Small intestine (tissue), 7 donors: ENCODE measurements around the gene SPOCK1. TPM values are rescaled to one million over a fixed set of nuclear protein-coding genes. Genes with fewer than 3 reads are reported as not detected.

Experiments used
- DNase-seq, 2 donors: peaks; one replicate each; pipeline versions ENCODE4 v3.0.0 to v3.0.0-alpha.2; 2013
- FAIRE-seq: peaks from 2 replicates; lab custom pipeline; 2012; peaks lifted over from hg19 to GRCh38; lab: Jason Lieb, UNC
- H3K27ac ChIP-seq, 3 donors: one replicate each; pipeline ENCODE4 v1.5.1; 2013; ENCODE audit warnings: low read length in 2 of 3, mild to moderate bottlenecking in 2 of 3, control low read depth in 1 of 3, inconsistent platforms in 1 of 3, low read depth in 1 of 3, moderate library complexity in 1 of 3
- H3K27me3 ChIP-seq, 3 donors: one replicate each; pipeline ENCODE4 v1.6.1; 2013; ENCODE audit warnings: low read length in 3 of 3, inconsistent platforms in 1 of 3; ENCODE audit not compliant: control insufficient read depth in 3 of 3, insufficient read depth in 3 of 3
- H3K36me3 ChIP-seq, 3 donors: one replicate each; pipeline ENCODE4 v1.6.1; 2013; ENCODE audit warnings: low read length in 3 of 3, inconsistent platforms in 1 of 3, low read depth in 1 of 3, mild to moderate bottlenecking in 1 of 3, moderate library complexity in 1 of 3; ENCODE audit not compliant: control insufficient read depth in 3 of 3, insufficient read depth in 2 of 3
- H3K4me1 ChIP-seq, 3 donors: one replicate each; pipeline ENCODE4 v1.6.1; 2013; ENCODE audit warnings: low read length in 2 of 3, inconsistent platforms in 1 of 3, low read depth in 1 of 3, mild to moderate bottlenecking in 1 of 3, moderate library complexity in 1 of 3; ENCODE audit not compliant: control insufficient read depth in 3 of 3, insufficient read depth in 2 of 3
- H3K4me3 ChIP-seq, 3 donors: one replicate each; pipeline ENCODE4 v1.5.1; 2013; ENCODE audit warnings: low read length in 3 of 3, control low read depth in 1 of 3, inconsistent platforms in 1 of 3, low read depth in 1 of 3, mild to moderate bottlenecking in 1 of 3, moderate library complexity in 1 of 3
- H3K9me3 ChIP-seq, 2 donors: one replicate each; pipeline ENCODE4 v1.6.1; 2013; ENCODE audit warnings: low read depth in 1 of 2, low read length in 1 of 2; ENCODE audit not compliant: control insufficient read depth in 2 of 2, insufficient read depth in 1 of 2
- WGBS, 3 donors: extraction: QIAGEN DNeasy Blood & Tissue Kit; methylation state at CpG; one replicate each; pipeline ENCODE4 v1.1.7; 2013; 5-methylcytosine and 5-hydroxymethylcytosine counted together
- polyA plus RNA-seq, 4 donors: library from polyadenylated mRNA; stranded (reverse) in 3 of 4; unstranded in 1 of 4; fragments of 200-250 nt in 3 of 4; fragments of 120-200 nt in 1 of 4; gene quantifications; one replicate each; pipeline versions ENCODE4 v1.2.1 to v1.2.3, GENCODE V29; 2013
- donor health status: healthy with polysubstance abuse.
- donor health status: control.
- donor health status: control.
- donor health status: Bipolar disorder and iron deficiency.
- donor health status: healthy.

Gene SPOCK1
- polyA plus RNA-seq, 4 donors = 0.22 to 1.1 (median 0.54) TPM

DNA sequence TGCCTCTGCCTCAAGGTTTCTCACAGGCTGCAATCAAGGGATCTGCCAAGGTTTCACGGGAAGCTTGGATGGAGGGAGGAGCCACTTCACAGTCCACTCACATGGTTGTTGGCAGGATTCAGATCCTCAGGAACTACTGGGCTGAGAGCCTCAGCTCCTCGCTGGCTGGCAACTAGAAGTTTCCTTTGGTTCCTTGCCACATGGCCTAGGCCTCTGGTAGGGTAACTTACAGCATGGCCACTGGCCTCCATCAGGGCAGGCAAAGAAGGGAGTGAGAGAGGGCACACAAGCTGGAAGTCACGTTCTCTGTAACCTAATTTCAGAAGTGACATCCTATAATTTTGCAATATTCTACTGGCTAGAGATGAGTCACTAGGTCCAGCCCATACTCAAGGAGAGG lies 32.2 kb downstream of the SPOCK1 start:
- no peak for FAIRE-seq
- no peaks in the 10 kb centered on the region for H3K27me3 ChIP-seq
- H3K36me3 ChIP-seq = no peaks in the 10 kb centered on the region
- WGBS, 3 donors = 53 to 55% (median 54%) methylated on average over 3 of the region's 3 CpGs
- no peaks in the 10 kb centered on the region for H3K9me3 ChIP-seq
- no peak overlapping the region for H3K4me3 ChIP-seq
- H3K27ac ChIP-seq = no peak overlapping the region
- DNase-seq = no peak
- H3K4me1 ChIP-seq = no peaks in the 10 kb centered on the region

DNA sequence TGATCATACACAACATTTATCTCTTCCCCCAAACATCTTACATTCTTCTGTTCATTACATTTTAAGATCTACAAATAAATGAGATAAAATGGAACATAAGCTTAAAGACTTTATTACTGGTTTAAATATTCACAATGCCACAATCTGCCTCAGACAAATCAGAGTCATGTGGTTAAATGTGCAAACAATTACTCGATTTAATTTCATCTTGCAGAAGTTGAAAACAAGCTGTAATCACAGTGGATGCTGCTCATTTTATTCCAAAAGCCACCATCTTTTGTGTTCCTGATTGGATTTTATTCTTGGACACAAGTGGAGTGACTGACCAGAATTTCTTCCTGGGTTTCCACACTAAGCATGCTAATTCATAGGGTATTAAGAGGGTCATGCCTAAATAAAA lies 33.2 kb downstream of the SPOCK1 start:
- H3K4me3 ChIP-seq = no peak overlapping the region
- FAIRE-seq (no peak), DNase-seq (no peak)
- WGBS, 3 donors = 29 to 54% (median 30%) methylated on average over 1 of the region's 1 CpG
- H3K27ac ChIP-seq = no peak overlapping the region
- H3K9me3 ChIP-seq = no peaks in the 10 kb centered on the region
- H3K27me3 ChIP-seq = no peaks in the 10 kb centered on the region
- no peaks in the 10 kb centered on the region for H3K4me1 ChIP-seq
- no peaks in the 10 kb centered on the region for H3K36me3 ChIP-seq

DNA sequence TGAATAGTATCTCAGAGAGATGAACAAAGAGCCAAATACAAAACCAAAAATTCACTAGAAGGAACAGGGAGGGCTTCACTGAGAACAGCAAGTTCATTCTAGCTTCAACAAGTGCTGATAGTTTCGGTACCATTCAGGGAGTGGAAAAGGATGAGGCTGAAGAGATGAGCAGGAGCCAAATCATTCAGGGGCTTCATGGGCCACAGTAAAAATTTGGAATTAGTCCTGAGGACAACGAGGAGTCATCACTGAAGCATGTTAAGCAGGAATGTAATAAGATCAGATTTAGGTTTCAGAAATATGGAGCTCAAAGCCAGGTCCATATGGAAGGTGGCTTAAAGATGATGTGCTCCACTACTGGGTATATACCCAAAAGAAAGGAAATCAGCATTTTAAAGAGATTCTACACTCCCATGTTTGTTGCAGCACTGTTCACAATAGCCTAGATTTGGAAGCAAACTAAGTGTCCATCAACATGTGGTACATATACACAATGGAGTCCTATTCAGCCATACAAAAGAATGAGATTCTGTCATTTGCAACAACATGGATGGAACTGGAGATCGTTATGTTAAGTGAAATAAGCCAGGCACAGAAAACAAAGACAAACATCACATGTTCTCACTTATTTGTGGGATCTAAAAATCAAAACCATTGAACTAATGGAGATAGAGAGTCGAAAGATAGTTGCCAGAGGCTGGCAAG lies 36.2 kb downstream of the SPOCK1 start:
- 61 to 68% (median 63%) methylated on average over 4 of the region's 4 CpGs for WGBS, 3 donors
- no peaks in the 10 kb centered on the region for H3K36me3 ChIP-seq
- FAIRE-seq = no peak

DNA sequence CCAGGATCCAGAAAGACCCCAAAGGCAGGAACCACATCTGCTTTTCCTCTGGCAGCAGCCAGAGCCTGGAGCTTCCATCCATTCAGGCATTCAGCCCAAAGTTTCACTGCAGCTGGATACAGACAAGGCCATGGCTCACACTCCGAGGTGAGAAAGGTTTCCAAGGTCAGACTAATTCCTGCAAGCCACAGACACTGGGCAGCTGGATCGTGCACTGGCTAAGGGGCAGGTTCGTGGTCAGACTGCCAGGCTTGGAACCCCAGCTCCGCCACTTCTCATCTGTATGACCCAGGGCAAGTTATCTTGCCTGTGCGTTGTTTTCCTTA lies 36.9 kb downstream of the SPOCK1 start:
- H3K4me1 ChIP-seq = no peaks in the 10 kb centered on the region
- no peak overlapping the region for H3K27ac ChIP-seq
- H3K27me3 ChIP-seq = no peaks in the 10 kb centered on the region
- no peaks in the 10 kb centered on the region for H3K9me3 ChIP-seq
- WGBS, 3 donors = 51 to 60% (median 56%) methylated on average over 5 of the region's 5 CpGs
- DNase-seq (no peak), FAIRE-seq (no peak)
- no peak overlapping the region for H3K4me3 ChIP-seq
- H3K36me3 ChIP-seq = no peaks in the 10 kb centered on the region

More for the DNA sequence above, 36.2 kb downstream of the SPOCK1 start:
- H3K9me3 ChIP-seq = no peaks in the 10 kb centered on the region
- H3K27me3 ChIP-seq = no peaks in the 10 kb centered on the region
- DNase-seq = no peak
- H3K27ac ChIP-seq = no peak overlapping the region
- no peak overlapping the region for H3K4me3 ChIP-seq
- H3K4me1 ChIP-seq = no peaks in the 10 kb centered on the region

DNA sequence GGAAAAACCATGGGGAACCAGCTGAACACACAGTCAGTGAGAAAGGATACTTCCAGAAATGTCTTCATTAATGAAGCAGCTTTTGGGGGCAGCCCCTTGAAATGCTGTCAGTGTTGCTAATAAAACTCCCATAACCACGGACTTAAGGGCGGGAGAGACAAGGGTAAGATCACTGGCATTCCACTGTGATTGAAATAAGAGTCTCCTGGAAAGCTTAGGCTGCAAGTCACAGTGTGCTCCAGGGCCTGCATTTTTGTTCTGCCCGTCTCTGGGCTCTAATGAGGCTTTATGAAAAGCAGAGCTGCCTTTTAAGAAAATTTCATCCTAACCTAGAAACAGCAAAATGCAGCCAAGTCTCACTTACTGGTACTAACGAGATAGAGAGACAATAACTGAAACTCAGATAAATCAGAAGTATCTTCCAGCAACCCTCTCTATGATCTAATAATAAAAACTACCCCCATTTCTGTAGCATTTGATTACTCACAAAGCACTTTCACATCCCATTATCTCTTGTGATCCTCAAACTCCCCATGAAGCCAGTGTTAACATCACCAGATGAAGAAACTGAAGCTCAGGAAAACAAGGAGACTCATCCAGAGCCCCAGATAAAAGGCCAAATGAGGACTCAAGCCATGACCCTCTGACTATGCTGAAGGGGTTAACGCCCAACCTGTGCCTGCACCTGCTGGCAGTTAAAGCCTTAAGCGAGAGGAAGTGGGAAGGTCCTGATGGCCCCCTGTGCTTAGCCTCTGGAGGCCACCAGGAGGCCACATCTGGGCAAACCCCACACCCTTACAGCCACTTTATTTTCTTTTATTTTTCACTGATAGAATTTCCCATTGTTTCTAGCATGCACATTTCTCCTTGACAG lies 37.5 kb downstream of the SPOCK1 start:
- no peak for FAIRE-seq
- WGBS, 3 donors = 39 to 55% (median 46%) methylated on average over 6 of the region's 6 CpGs
- H3K4me1 ChIP-seq = no peaks in the 10 kb centered on the region

DNA sequence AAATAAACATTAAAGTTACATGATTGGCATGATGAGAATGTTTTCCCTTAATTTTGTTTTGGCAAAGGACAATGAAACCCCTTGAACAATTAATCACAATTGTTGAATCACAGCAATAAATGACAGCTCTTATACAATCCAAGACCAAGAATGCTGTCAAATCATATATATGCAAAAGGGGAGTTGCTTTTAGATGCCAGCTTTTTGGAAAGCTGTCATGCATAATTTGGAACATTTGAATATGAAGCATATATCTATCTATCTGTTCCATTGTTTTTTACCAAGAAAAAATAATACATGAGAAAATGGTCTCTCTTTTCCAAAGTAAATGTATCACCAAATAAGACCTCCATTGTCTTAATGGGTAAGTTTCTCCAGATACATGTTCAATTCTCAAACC lies 44.5 kb downstream of the SPOCK1 start:
- no peaks in the 10 kb centered on the region for H3K9me3 ChIP-seq
- FAIRE-seq = no peak
- no peak overlapping the region for H3K27ac ChIP-seq
- H3K4me1 ChIP-seq = no peaks in the 10 kb centered on the region
- H3K27me3 ChIP-seq = no peaks in the 10 kb centered on the region
- DNase-seq = no peak
- H3K4me3 ChIP-seq = no peak overlapping the region
- no peaks in the 10 kb centered on the region for H3K36me3 ChIP-seq

More for the DNA sequence above, 37.5 kb downstream of the SPOCK1 start:
- H3K27ac ChIP-seq = no peak overlapping the region
- no peak overlapping the region for H3K4me3 ChIP-seq
- H3K9me3 ChIP-seq = no peaks in the 10 kb centered on the region
- no peak for DNase-seq
- H3K36me3 ChIP-seq = no peaks in the 10 kb centered on the region
- no peaks in the 10 kb centered on the region for H3K27me3 ChIP-seq

DNA sequence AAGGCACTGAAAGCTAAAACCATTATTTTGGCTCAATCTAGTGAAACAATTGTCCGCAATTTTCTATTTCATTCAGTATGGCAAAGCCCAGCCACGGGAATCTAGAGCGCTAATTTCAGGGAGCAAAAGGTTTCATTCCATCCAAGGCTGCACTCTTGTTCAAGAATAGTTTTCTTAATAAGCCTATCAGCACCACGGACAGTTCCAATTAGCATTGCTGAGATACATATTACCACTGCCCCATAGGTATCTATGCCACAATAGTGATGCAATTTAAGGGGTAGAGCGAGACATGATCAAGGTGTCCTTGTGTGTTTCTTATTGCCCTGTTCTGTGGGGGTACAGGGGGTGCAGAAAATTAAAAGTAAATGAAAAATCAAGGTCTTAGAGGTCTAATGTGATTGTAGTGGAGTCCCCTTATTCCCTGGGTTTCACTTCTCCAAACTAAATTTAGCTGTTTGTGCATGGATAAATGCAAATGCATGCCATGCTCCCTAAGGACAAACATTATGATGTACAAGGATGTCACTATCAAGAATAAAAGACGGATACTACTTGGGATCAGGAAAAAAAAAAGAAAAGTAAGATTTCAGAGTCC lies 45.5 kb downstream of the SPOCK1 start:
- no peak for FAIRE-seq
- H3K27me3 ChIP-seq = no peaks in the 10 kb centered on the region

DNA sequence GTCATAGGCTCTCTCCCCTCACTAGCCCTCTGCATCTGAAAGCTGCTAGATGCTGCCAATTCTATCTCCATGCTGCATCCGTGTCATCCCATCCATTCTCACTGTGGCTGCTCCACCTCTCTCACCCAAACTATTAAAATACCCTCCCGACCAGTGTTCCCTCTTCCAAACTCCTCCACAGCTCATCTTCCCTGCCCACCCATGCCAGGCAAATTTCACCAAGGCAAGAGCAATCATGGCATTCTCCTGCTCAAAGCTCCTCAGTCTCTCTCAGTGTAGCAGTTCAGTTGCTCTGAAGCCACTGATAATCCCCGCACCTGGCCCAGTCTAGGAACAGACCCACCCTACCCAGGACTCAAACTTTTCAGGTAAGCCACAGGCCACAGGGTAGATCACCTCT lies 48.4 kb downstream of the SPOCK1 start:
- H3K4me1 ChIP-seq = no peaks in the 10 kb centered on the region
- H3K9me3 ChIP-seq = no peaks in the 10 kb centered on the region
- H3K4me3 ChIP-seq = no peak overlapping the region
- DNase-seq = no peak
- no peaks in the 10 kb centered on the region for H3K27me3 ChIP-seq
- H3K36me3 ChIP-seq = no peaks in the 10 kb centered on the region
- no peak overlapping the region for H3K27ac ChIP-seq
- FAIRE-seq = no peak
- 69 to 74% (median 71%) methylated on average over 3 of the region's 3 CpGs for WGBS, 3 donors

More for the DNA sequence above, 45.5 kb downstream of the SPOCK1 start:
- H3K36me3 ChIP-seq = no peaks in the 10 kb centered on the region
- no peak overlapping the region for H3K27ac ChIP-seq
- peak; percentile 2 to 54 for DNase-seq
- no peaks in the 10 kb centered on the region for H3K4me1 ChIP-seq
- H3K9me3 ChIP-seq = no peaks in the 10 kb centered on the region
- WGBS, 3 donors = 46 to 50% (median 48%) methylated on average over 6 of the region's 6 CpGs
- no peak overlapping the region for H3K4me3 ChIP-seq
